GM13977 (cell line): ENCODE results near the gene CD9.

ENCODE experiments used
- DNase-seq: peaks from one replicate; pipeline ENCODE4 v3.0.0; 2012; ENCODE audit warnings: low spot score
- CTCF ChIP-seq: IDR thresholded peaks from 2 replicates; pipeline ENCODE4 v1.5.1; 2012; ENCODE audit warnings: mild to moderate bottlenecking, control low read depth; ENCODE audit not compliant: insufficient read depth; ENCODE audit errors: extremely low read depth, missing control alignments
- in situ Hi-C: fragments of 300-500 bp; cut with MboI; formaldehyde crosslinking; loops from one replicate; pipeline ENCODE4 v1.12.0; 2022; ENCODE audit warnings: low sequenced_read_pairs, low pct_unique_long_range_greater_than_20kb, mixed read lengths, inconsistent platforms; ENCODE audit not compliant: unreplicated experiment

CD9 gene

GRCh38 chr12:6234214-6234613, 34.0 kb downstream of the CD9 start:
- in situ Hi-C loops = no loop called here
- no peak for DNase-seq
- TF ChIP-seq CTCF = no peak

- in situ Hi-C loops = no loop called here
- no peak for TF ChIP-seq CTCF
- DNase-seq = no peak
Observed at GRCh38 chr12:6234906-6235305, 34.7 kb downstream of the CD9 start.

- DNase-seq = no peak
- in situ Hi-C loops = no loop called here
- TF ChIP-seq CTCF = no peak
Observed at GRCh38 chr12:6235499-6235898, 35.3 kb downstream of the CD9 start.

GRCh38 chr12:6235906-6236640, 35.9 kb downstream of the CD9 start:
- TF ChIP-seq CTCF = no peak
- in situ Hi-C loops = no loop called here
- DNase-seq = no peak

GRCh38 chr12:6236641-6236940, 36.4 kb downstream of the CD9 start:
- in situ Hi-C loops = no loop called here
- no peak for TF ChIP-seq CTCF
- DNase-seq = no peak

- DNase-seq = no peak
- in situ Hi-C loops = no loop called here
- no peak for TF ChIP-seq CTCF
Observed at GRCh38 chr12:6237830-6238229, 37.6 kb downstream of the CD9 start.
